Testis (tissue), 3 donors: ENCODE data around the gene TRAPPC12. TPM values are rescaled to one million over a fixed set of nuclear protein-coding genes. Genes with fewer than 3 reads are reported as not detected.

Experiments used
- DNase-seq: peaks from one replicate; pipeline ENCODE4 v3.0.0-alpha.2; 2019
- H3K27ac ChIP-seq, 2 donors: fragments of 200-600 bp; sonication (generic); one replicate each; pipeline ENCODE4 v1.5.1; 2019
- H3K27me3 ChIP-seq: fragments of 200-600 bp; sonication (generic); one replicate; pipeline ENCODE4 v1.5.1; 2019
- H3K36me3 ChIP-seq: fragments of 200-600 bp; sonication (generic); one replicate; pipeline ENCODE4 v1.5.1; 2017; ENCODE audit warnings: low read depth; ENCODE audit errors: missing control alignments
- H3K4me1 ChIP-seq: fragments of 200-600 bp; sonication (generic); one replicate; pipeline ENCODE4 v1.5.1; 2019
- H3K4me3 ChIP-seq, 2 donors: fragments of 200-600 bp; sonication (generic); one replicate each; pipeline ENCODE4 v1.5.1; 2017 to 2019
- H3K9me3 ChIP-seq: fragments of 200-600 bp; sonication (generic); one replicate; pipeline ENCODE4 v1.5.1; 2017
- POLR2A ChIP-seq: fragments of 450-650 bp; IDR thresholded peaks from one replicate; pipeline ENCODE4 v1.6.1; 2017; ENCODE audit warnings: antibody characterized with exemption, mild to moderate bottlenecking, moderate library complexity
- WGBS, 2 donors: methylation state at CpG; one replicate each; pipeline ENCODE4 v1.1.5; 2018; 5-methylcytosine and 5-hydroxymethylcytosine counted together
- intact Hi-C: fragments of 100-400 bp; cut with DNase I; formaldehyde crosslinking; loops from one replicate; pipeline ENCODE4 v1.15.1; 2023; ENCODE audit warnings: low total_unique reads
- polyA plus RNA-seq: library from polyadenylated mRNA; stranded (reverse); fragments of 350-450 nt; fragmentation: Illumina TruSeq; extraction: RNeasy Lipid Tissue Mini Kit (QIAGEN cat#74804); gene quantifications from one replicate; pipeline ENCODE4 v1.2.3, GENCODE V29; 2014; ENCODE audit warnings: low read depth, low replicate concordance; ENCODE audit not compliant: insufficient read depth
- total RNA-seq, 2 donors: library from RNA; depleted of rRNA; stranded (reverse); fragments of >200 nt; gene quantifications; one replicate each; pipeline ENCODE4 v1.2.3, GENCODE V29; 2016
- TF ChIP-seq, protein P1 (sequence below), 3 experiments: fragments of 450-650 bp in 2 of 3; fragments of 200-600 bp in 1 of 3; sonication (generic) in 1 of 3; IDR thresholded peaks; one replicate each; pipeline ENCODE4 v1.5.1; 2016 to 2019; ENCODE audit warnings: antibody characterized with exemption in 3 of 3, mild to moderate bottlenecking in 2 of 3, moderate library complexity in 1 of 3

Gene TRAPPC12
- total and polyA plus RNA-seq, 3 donors from 2014 or later, result 172 to 406 (median 236) TPM

DNA sequence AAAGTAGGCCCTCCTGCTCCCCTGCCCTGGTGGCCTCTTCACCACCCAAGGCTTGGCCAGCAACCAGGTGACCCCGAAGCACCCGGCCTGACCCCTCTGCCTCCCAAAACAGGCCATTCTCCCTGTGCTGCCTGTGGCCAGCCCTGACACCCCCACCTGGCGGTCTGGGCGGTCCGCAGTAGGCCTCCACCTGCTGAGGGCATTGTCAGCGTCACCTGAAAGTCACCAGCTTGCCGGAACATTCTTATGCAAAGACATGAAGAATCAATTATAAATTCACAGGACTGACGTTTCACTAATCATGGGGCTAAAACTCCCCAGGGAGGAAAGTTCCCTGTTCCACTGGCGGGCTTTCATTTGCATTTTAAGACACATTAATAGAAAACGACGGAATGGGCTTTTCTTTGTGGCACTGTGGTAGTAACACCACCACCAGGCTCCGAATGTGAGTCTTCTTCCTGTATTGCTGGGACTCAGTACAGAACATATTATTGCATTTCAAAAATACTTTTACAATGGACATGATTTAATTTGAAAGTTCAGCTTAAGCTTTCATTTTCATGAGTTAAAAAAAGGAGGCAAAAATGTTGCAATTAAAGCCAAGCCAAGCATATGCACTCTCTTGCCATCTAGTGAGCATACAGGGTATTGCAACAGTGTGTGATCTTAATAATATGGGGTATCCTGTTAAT is 82.5 kb downstream of the TRAPPC12 start:
- no peaks in the 10 kb centered on the region for H3K9me3 ChIP-seq
- no peaks in the 10 kb centered on the region for H3K36me3 ChIP-seq
- H3K4me1 ChIP-seq, result peaks cover 38% of the 10 kb centered on the region
- 70 to 71% methylated on average over 12 of the region's 12 CpGs for WGBS, 2 donors
- peak; percentile 58 for DNase-seq
- intact Hi-C loops, result no loop called here
- no peaks in the 10 kb centered on the region for H3K27me3 ChIP-seq
- H3K4me3 ChIP-seq, result no peak overlapping the region
- no peak for TF ChIP-seq POLR2A
- TF ChIP-seq, protein P1, sequence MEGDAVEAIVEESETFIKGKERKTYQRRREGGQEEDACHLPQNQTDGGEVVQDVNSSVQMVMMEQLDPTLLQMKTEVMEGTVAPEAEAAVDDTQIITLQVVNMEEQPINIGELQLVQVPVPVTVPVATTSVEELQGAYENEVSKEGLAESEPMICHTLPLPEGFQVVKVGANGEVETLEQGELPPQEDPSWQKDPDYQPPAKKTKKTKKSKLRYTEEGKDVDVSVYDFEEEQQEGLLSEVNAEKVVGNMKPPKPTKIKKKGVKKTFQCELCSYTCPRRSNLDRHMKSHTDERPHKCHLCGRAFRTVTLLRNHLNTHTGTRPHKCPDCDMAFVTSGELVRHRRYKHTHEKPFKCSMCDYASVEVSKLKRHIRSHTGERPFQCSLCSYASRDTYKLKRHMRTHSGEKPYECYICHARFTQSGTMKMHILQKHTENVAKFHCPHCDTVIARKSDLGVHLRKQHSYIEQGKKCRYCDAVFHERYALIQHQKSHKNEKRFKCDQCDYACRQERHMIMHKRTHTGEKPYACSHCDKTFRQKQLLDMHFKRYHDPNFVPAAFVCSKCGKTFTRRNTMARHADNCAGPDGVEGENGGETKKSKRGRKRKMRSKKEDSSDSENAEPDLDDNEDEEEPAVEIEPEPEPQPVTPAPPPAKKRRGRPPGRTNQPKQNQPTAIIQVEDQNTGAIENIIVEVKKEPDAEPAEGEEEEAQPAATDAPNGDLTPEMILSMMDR (IDR thresholded peaks at IDR 0.05), result peak; percentile 93 to 98 (median 96)
- peak overlapping the region; percentile 55 to 76 for H3K27ac ChIP-seq

DNA sequence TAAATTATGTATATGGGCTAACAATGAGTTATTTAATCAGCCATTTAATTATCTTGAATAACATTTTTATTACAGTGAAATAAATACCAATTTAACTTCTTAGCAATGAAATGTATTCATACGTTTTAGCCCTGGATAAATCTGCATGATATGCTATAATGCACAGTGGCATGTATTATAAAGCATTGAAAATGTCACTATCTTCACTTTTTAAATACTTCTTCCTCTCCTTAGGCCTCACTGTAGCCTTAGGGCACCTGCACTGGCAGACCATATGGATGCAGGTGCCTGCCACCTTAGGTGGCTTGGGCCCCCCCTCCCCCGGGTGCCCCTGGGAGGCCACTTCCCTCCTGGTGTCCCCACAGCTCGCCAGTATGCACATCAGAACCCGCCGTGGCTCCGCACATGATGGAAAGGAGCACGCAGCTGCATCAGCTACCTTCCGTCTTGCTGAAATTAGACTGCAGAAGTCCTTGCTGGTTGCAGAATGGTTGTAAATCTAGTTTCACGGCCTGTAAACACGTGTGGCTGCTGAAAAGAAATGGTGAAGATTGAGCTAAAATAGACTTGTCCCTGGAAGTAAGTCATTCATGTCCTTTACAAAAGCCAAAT is 83.1 kb downstream of the TRAPPC12 start:
- Histone ChIP-seq H3K27ac (no peak overlapping the region), H3K4me1 (peaks cover 38% of the 10 kb centered on the region), H3K9me3 (no peaks in the 10 kb centered on the region), H3K27me3 (no peaks in the 10 kb centered on the region), H3K36me3 (no peaks in the 10 kb centered on the region), H3K4me3 (no peak overlapping the region)
- TF ChIP-seq POLR2A, result no peak
- TF ChIP-seq, protein P1 (IDR thresholded peaks at IDR 0.05), result no peak
- intact Hi-C loops, result no loop called here
- 69 to 79% methylated on average over 10 of the region's 10 CpGs for WGBS, 2 donors
- no peak for DNase-seq

DNA sequence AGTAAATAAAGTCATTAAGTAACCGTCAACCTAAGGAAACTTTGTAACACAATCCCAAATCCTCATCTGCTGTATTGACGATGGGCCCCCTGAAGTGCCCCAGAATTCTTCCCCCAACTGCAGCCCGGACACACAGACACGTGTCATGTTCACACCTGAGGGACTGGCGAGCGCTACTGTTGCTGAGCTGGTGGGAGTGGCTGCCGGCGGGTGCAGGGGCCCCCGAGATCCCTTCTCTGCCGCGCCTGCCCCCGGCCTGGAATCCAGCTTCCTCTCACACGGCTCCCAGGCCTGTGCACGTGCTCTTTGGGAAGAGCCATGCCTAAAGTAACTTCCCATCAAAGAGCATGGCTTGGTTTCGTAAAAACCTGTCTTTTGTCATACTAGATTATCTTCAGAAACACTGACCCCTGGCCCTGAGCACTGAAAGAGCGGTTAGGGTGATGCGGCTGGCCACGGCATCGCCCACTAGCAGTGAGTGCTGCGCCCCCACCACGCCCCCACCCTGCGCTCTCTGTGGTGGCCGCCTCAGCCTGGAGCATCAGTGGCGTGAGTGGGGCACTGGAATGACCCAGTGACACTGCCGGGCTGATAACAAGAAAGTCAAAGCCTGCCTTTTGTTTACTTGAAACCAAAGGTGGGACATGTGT is 83.8 kb downstream of the TRAPPC12 start:
- no peak for DNase-seq
- no peak for TF ChIP-seq POLR2A
- TF ChIP-seq, protein P1 (IDR thresholded peaks at IDR 0.05), result no peak
- no peaks in the 10 kb centered on the region for H3K27me3 ChIP-seq
- intact Hi-C loops, result no loop called here
- H3K27ac ChIP-seq, result no peak overlapping the region
- no peaks in the 10 kb centered on the region for H3K9me3 ChIP-seq
- no peaks in the 10 kb centered on the region for H3K36me3 ChIP-seq
- peaks cover 38% of the 10 kb centered on the region for H3K4me1 ChIP-seq
- 84 to 85% methylated on average over 15 to 25 of the region's 25 CpGs for WGBS, 2 donors
- H3K4me3 ChIP-seq, result no peak overlapping the region

DNA sequence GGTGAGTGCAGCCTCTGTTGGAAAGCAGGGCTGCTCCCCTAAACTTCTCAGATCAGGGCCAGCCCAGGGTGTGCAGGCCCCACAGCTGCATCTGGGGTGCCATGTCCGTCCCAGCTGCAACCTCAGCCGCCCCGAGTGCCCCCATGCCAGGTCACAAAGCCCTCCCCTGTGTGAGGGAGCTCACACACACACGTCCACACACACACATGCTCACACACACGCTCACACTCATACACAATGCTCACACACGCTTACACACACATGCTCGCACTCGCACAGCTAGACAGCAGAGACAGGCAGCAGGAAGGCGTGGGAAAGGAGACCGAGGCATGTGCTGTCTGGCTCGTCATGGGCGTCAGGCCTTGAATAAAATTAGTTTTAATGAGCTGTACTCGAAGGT is 84.5 kb downstream of the TRAPPC12 start:
- intact Hi-C loops, result no loop called here
- H3K36me3 ChIP-seq, result no peaks in the 10 kb centered on the region
- no peak for DNase-seq
- H3K4me1 ChIP-seq, result peaks cover 33% of the 10 kb centered on the region
- 92 to 97% methylated on average over 13 of the region's 13 CpGs for WGBS, 2 donors
- no peak overlapping the region for H3K4me3 ChIP-seq
- H3K27me3 ChIP-seq, result no peaks in the 10 kb centered on the region
- no peak overlapping the region for H3K27ac ChIP-seq
- TF ChIP-seq POLR2A, result no peak
- TF ChIP-seq, protein P1 (IDR thresholded peaks at IDR 0.05), result no peak
- no peaks in the 10 kb centered on the region for H3K9me3 ChIP-seq
